HepG2 (cell line): ENCODE results near the gene TMEM247. TPM values are rescaled to one million over a fixed set of nuclear protein-coding genes. Genes with fewer than 3 reads are reported as not detected.
A peak's percentile ranks its signal among the peaks of the same experiment; 100 is the strongest.

Experiments used
- ASH2L ChIP-seq: fragments of 300-600, 200-600 bp; sonication (generic); IDR thresholded peaks from 2 replicates; pipeline ENCODE4 v1.7.0; 2017; ENCODE audit warnings: low read depth, mild to moderate bottlenecking, moderate library complexity, mixed read lengths, low read length; ENCODE audit not compliant: insufficient read length
- CEBPG ChIP-seq: IDR thresholded peaks from 2 replicates; pipeline ENCODE4 v1.6.1; 2016
- ETV5 ChIP-seq: IDR thresholded peaks from 2 replicates; pipeline ENCODE4 v1.6.1; 2018; ENCODE audit warnings: missing biosample characterization, missing genetic modification reagents, inconsistent platforms, borderline replicate concordance
- FIP1L1 ChIP-seq: fragments of 200-400 bp; formaldehyde crosslinking; IDR thresholded peaks from 2 replicates; pipeline ENCODE4 v1.6.1; 2018; ENCODE audit warnings: low read depth, mild to moderate bottlenecking, low read length, moderate library complexity, borderline replicate concordance; ENCODE audit not compliant: insufficient read depth
- GATAD1 ChIP-seq: IDR thresholded peaks from 2 replicates; pipeline ENCODE4 v1.6.1; 2016; ENCODE audit warnings: missing genetic modification reagents, missing compliant biosample characterization
- HNF4G ChIP-seq, 2 experiments: sonication (generic) in 1 of 2; formaldehyde crosslinking in 1 of 2; IDR thresholded peaks; 2 replicates each; pipeline versions ENCODE4 v1.4.0 to v1.6.1; 2011 to 2020; ENCODE audit warnings: borderline replicate concordance in 2 of 2, low read depth in 2 of 2, mild to moderate bottlenecking in 2 of 2, low read length in 1 of 2, missing genetic modification reagents in 1 of 2, moderate library complexity in 1 of 2
- MEF2D ChIP-seq: sonication (generic); formaldehyde crosslinking; IDR thresholded peaks from 2 replicates; pipeline ENCODE4 v1.5.1; 2020; ENCODE audit warnings: mild to moderate bottlenecking, missing genetic modification reagents
- NFKBIZ ChIP-seq: IDR thresholded peaks from 2 replicates; pipeline ENCODE4 v1.6.1; 2018; ENCODE audit warnings: missing genetic modification reagents, missing compliant biosample characterization
- POLR2A ChIP-seq, 2 experiments: IDR thresholded peaks; 2 replicates each; pipeline ENCODE4 v1.6.1; 2011; ENCODE audit warnings: low read depth in 2 of 2, low read length in 2 of 2, mild to moderate bottlenecking in 1 of 2, moderate library complexity in 1 of 2; ENCODE audit not compliant: insufficient read depth in 1 of 2
- REXO4 ChIP-seq: sonication (generic); formaldehyde crosslinking; IDR thresholded peaks from 2 replicates; pipeline ENCODE4 v1.8.0; 2022; ENCODE audit warnings: missing genetic modification reagents, mild to moderate bottlenecking, borderline replicate concordance
- RFX1 ChIP-seq: fragments of 450-650 bp; IDR thresholded peaks from 2 replicates; pipeline ENCODE4 v1.6.1; 2017
- ZNF12 ChIP-seq: sonication (generic); formaldehyde crosslinking; IDR thresholded peaks from 2 replicates; pipeline ENCODE4 v1.5.0; 2020; ENCODE audit warnings: missing genetic modification reagents
- ZNF264 ChIP-seq: sonication (generic); formaldehyde crosslinking; IDR thresholded peaks from 2 replicates; pipeline ENCODE4 v1.4.0; 2020; ENCODE audit warnings: missing genetic modification reagents
- ZNF343 ChIP-seq: sonication (generic); formaldehyde crosslinking; IDR thresholded peaks from 2 replicates; pipeline ENCODE4 v1.4.0; 2020; ENCODE audit warnings: mild to moderate bottlenecking, missing genetic modification reagents
- ZNF598 ChIP-seq: sonication (generic); formaldehyde crosslinking; IDR thresholded peaks from 2 replicates; pipeline ENCODE4 v1.5.1; 2020; ENCODE audit warnings: mild to moderate bottlenecking, missing genetic modification reagents, borderline replicate concordance
- ZNF75D ChIP-seq: sonication (generic); formaldehyde crosslinking; IDR thresholded peaks from 2 replicates; pipeline ENCODE4 v1.8.1; 2023; ENCODE audit warnings: missing genetic modification reagents, mild to moderate bottlenecking, borderline replicate concordance
- ZNF792 ChIP-seq: IDR thresholded peaks from 2 replicates; pipeline ENCODE4 v1.6.1; 2016
- polyA plus RNA-seq, 8 experiments: library from polyadenylated mRNA; depleted of rRNA in 3 of 8; stranded (reverse) in 7 of 8; unstranded in 1 of 8; fragments of >200 nt; fragmentation: Illumina TruSeq in 4 of 8; extraction: Trizol in 4 of 8; gene quantifications; 2 replicates each; pipeline versions ENCODE4 v1.2.1 to v1.2.3, GENCODE V29; 2011 to 2016; ENCODE audit warnings: low read depth in 4 of 8, missing spikeins in 1 of 8, mixed read lengths in 1 of 8; ENCODE audit not compliant: insufficient read depth in 1 of 8
- total RNA-seq, 5 experiments: library from RNA; depleted of rRNA; stranded (reverse); fragments of >200 nt; fragmentation: Illumina TruSeq; extraction: Trizol; gene quantifications; 2 replicates each; pipeline ENCODE4 v1.2.3, GENCODE V29; 2016; ENCODE audit warnings: low read depth in 1 of 5
- TF ChIP-seq, protein P1 (sequence below): sonication (generic); formaldehyde crosslinking; IDR thresholded peaks from 2 replicates; pipeline ENCODE4 v1.4.0; 2020; ENCODE audit warnings: missing genetic modification reagents
- TF ChIP-seq, protein P2 (sequence below): sonication (generic); formaldehyde crosslinking; IDR thresholded peaks from 2 replicates; pipeline ENCODE4 v1.8.0; 2022; ENCODE audit warnings: low read depth, missing genetic modification reagents
- TF ChIP-seq, protein P3 (sequence below): IDR thresholded peaks from 2 replicates; pipeline ENCODE4 v1.6.1; 2016; ENCODE audit warnings: missing biosample characterization, missing genetic modification reagents, low read depth
- TF ChIP-seq, protein P4 (sequence below): sonication (generic); formaldehyde crosslinking; IDR thresholded peaks from 2 replicates; pipeline ENCODE4 v1.9.0; 2021; ENCODE audit warnings: missing genetic modification reagents, mild to moderate bottlenecking, borderline replicate concordance
- TF ChIP-seq, protein P5 (sequence below): sonication (generic); formaldehyde crosslinking; IDR thresholded peaks from 2 replicates; pipeline ENCODE4 v1.4.0; 2020; ENCODE audit warnings: missing genetic modification reagents

TMEM247 gene
- total and polyA plus RNA-seq, 2 of the 13 experiments (the other 11 are each of a cell fraction or from before 2014, with no cell fraction given) = not detected

DNA sequence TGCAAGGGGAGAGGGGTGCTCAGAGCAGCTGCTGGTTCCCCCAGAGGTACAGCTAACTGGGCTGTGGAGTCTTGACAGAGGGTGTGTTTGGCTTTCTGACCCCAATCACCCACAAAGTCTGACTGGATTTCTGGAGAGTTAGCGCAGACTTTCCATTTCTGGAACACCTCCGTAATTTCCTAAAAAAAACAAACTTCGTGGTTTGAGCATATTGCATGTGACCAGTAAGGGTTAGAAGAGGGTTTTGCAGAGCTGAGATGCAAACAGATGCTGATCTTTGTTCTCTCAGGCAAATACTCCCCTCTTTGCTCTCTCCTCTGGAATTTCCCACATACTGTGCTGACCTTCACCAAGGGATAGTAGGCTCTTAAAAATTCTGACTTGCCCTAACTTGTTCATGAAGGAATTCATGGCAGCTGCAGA lies 44.5 kb upstream of the TMEM247 start (continued):
- TF ChIP-seq, protein P1, sequence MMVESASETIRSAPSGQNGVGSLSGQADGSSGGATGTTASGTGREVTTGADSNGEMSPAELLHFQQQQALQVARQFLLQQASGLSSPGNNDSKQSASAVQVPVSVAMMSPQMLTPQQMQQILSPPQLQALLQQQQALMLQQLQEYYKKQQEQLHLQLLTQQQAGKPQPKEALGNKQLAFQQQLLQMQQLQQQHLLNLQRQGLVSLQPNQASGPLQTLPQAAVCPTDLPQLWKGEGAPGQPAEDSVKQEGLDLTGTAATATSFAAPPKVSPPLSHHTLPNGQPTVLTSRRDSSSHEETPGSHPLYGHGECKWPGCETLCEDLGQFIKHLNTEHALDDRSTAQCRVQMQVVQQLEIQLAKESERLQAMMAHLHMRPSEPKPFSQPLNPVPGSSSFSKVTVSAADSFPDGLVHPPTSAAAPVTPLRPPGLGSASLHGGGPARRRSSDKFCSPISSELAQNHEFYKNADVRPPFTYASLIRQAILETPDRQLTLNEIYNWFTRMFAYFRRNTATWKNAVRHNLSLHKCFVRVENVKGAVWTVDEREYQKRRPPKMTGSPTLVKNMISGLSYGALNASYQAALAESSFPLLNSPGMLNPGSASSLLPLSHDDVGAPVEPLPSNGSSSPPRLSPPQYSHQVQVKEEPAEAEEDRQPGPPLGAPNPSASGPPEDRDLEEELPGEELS (CRISPR knock-in tag) = peak; percentile 51
- TF ChIP-seq ZNF598 (CRISPR knock-in tag) (0 out of 2 replicates have a peak, but pooled peaks have one; percentile 60), ETV5 (CRISPR knock-in tag) (peak; percentile 44; the same call in 1 of the 2 replicates), ZNF75D (CRISPR knock-in tag) (no peak), REXO4 (CRISPR knock-in tag) (no peak), ZNF792 (CRISPR knock-in tag) (0 out of 2 replicates have a peak, but pooled peaks have one; percentile 58), RFX1 (no peak), CEBPG (CRISPR knock-in tag) (peak; percentile 18; the same call in 1 of the 2 replicates), GATAD1 (CRISPR knock-in tag) (no peak), ZNF264 (CRISPR knock-in tag) (no peak), ZNF12 (peak; percentile 40; the same call in 1 of the 2 replicates), ZNF343 (CRISPR knock-in tag) (no peak), NFKBIZ (CRISPR knock-in tag) (peak; percentile 35; the same call in 1 of the 2 replicates), FIP1L1 (no peak), MEF2D (CRISPR knock-in tag) (0 out of 2 replicates have a peak, but pooled peaks have one; percentile 30), ASH2L (peak; percentile 15), POLR2A (IDR thresholded peaks at IDR 0.05; ENCODE audit: insufficient read depth in 1 of 2, low read depth in 2 of 2, low read length in 2 of 2) (no peak), HNF4G (IDR thresholded peaks at IDR 0.05; ENCODE audit: borderline replicate concordance, low read depth, low read length) (peak; percentile 25; the same call in 1 of the 2 replicates), HNF4G (CRISPR knock-in tag; IDR thresholded peaks at IDR 0.05; ENCODE audit: borderline replicate concordance, low read depth) (no peak)
- TF ChIP-seq, protein P2, sequence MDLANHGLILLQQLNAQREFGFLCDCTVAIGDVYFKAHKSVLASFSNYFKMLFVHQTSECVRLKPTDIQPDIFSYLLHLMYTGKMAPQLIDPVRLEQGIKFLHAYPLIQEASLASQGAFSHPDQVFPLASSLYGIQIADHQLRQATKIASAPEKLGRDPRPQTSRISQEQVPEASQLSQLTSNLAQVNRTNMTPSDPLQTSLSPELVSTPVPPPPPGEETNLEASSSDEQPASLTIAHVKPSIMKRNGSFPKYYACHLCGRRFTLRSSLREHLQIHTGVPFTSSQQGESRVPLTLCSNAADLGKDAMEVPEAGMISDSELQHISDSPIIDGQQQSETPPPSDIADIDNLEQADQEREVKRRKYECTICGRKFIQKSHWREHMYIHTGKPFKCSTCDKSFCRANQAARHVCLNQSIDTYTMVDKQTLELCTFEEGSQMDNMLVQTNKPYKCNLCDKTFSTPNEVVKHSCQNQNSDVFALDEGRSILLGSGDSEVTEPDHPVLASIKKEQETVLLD (CRISPR knock-in tag) = no peak
- TF ChIP-seq, protein P3, sequence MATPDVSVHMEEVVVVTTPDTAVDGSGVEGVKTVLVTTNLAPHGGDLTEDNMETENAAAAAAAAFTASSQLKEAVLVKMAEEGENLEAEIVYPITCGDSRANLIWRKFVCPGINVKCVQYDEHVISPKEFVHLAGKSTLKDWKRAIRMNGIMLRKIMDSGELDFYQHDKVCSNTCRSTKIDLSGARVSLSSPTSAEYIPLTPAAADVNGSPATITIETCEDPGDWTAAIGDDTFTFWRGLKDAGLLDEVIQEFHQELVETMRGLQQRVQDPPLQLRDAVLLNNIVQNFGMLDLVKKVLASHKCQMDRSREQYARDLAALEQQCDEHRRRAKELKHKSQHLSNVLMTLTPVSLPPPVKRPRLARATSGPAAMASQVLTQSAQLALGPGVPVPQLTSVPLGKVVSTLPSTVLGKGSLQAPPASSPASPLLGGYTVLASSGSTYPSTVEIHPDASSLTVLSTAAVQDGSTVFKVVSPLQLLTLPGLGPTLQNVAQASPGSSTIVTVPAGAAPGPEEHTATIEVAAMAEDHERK (CRISPR knock-in tag) = no peak
- TF ChIP-seq, protein P4, sequence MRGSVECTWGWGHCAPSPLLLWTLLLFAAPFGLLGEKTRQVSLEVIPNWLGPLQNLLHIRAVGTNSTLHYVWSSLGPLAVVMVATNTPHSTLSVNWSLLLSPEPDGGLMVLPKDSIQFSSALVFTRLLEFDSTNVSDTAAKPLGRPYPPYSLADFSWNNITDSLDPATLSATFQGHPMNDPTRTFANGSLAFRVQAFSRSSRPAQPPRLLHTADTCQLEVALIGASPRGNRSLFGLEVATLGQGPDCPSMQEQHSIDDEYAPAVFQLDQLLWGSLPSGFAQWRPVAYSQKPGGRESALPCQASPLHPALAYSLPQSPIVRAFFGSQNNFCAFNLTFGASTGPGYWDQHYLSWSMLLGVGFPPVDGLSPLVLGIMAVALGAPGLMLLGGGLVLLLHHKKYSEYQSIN (CRISPR knock-in tag) = no peak
- TF ChIP-seq, protein P5, sequence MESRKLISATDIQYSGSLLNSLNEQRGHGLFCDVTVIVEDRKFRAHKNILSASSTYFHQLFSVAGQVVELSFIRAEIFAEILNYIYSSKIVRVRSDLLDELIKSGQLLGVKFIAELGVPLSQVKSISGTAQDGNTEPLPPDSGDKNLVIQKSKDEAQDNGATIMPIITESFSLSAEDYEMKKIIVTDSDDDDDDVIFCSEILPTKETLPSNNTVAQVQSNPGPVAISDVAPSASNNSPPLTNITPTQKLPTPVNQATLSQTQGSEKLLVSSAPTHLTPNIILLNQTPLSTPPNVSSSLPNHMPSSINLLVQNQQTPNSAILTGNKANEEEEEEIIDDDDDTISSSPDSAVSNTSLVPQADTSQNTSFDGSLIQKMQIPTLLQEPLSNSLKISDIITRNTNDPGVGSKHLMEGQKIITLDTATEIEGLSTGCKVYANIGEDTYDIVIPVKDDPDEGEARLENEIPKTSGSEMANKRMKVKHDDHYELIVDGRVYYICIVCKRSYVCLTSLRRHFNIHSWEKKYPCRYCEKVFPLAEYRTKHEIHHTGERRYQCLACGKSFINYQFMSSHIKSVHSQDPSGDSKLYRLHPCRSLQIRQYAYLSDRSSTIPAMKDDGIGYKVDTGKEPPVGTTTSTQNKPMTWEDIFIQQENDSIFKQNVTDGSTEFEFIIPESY (CRISPR knock-in tag) = no peak
